ENCODE results near the gene P3H1.
"Not testable (repeated sequence)": the region's sequence is repeated elsewhere in the genome, so short reads cannot be mapped to it uniquely, and the experiment has no call there.

P3H1 gene

GRCh38 chr1:42766741-42767509, at the start of gene P3H1, which contains the start of gene C1orf50:
Gene P3H1, minus strand, starts transcription at chr1:42767028. Its CDS starts 57 bp downstream, at chr1:42766971.
Gene C1orf50, plus strand, starts transcription at chr1:42767249. Its CDS starts 63 bp downstream, at chr1:42767312.
- DNase-seq, result peak; percentile 98

- no peak for DNase-seq
These were observed 49.2 kb upstream of the P3H1 start for GRCh38 chr1:42815941-42816584.

- DNase-seq, result not testable (repeated sequence)
These were observed 48.0 kb upstream of the P3H1 start for GRCh38 chr1:42814815-42815214.

- DNase-seq, result no peak
These were observed 40.3 kb upstream of the P3H1 start for GRCh38 chr1:42807056-42807668.

- DNase-seq, result no peak
These were observed 39.8 kb upstream of the P3H1 start for GRCh38 chr1:42806593-42806992.

GRCh38 chr1:42806171-42806570, 39.3 kb upstream of the P3H1 start:
- DNase-seq, result no peak

GRCh38 chr1:42801832-42802473, 35.1 kb upstream of the P3H1 start:
- DNase-seq, result no peak

GRCh38 chr1:42797979-42798378, 31.2 kb upstream of the P3H1 start:
- no peak for DNase-seq

GRCh38 chr1:42797414-42797813, 30.6 kb upstream of the P3H1 start:
- no peak for DNase-seq

GRCh38 chr1:42793824-42794223, 27.0 kb upstream of the P3H1 start:
- DNase-seq, result no peak

GRCh38 chr1:42788021-42788420, 21.2 kb upstream of the P3H1 start:
- no peak for DNase-seq

- no peak for DNase-seq
These were observed 19.3 kb upstream of the P3H1 start for GRCh38 chr1:42786097-42786496.

- DNase-seq, result no peak
These were observed 18.3 kb upstream of the P3H1 start, which contains the start of gene TMEM269 for GRCh38 chr1:42784946-42785693. Gene TMEM269, plus strand, starts transcription at chr1:42784991. Its CDS starts 4,903 bp downstream, at chr1:42789894.

- no peak for DNase-seq
These were observed 17.7 kb upstream of the P3H1 start for GRCh38 chr1:42784547-42784945.

GRCh38 chr1:42783092-42783491, 16.3 kb upstream of the P3H1 start:
- DNase-seq, result no peak

GRCh38 chr1:42780176-42780575, 13.3 kb upstream of the P3H1 start:
- no peak for DNase-seq

- DNase-seq, result no peak
These were observed 12.9 kb upstream of the P3H1 start for GRCh38 chr1:42779725-42780124.

GRCh38 chr1:42777852-42778251, 11.0 kb upstream of the P3H1 start:
- no peak for DNase-seq

GRCh38 chr1:42776502-42776901, 9.7 kb upstream of the P3H1 start:
- DNase-seq, result no peak

- DNase-seq, result no peak
These were observed 8.2 kb upstream of the P3H1 start for GRCh38 chr1:42774928-42775526.

- no peak for DNase-seq
These were observed 6.6 kb upstream of the P3H1 start for GRCh38 chr1:42773420-42773819.

- DNase-seq, result no peak
These were observed 3.0 kb upstream of the P3H1 start for GRCh38 chr1:42769811-42770210.
